ENCODE data around the gene FBN2.

DNA sequence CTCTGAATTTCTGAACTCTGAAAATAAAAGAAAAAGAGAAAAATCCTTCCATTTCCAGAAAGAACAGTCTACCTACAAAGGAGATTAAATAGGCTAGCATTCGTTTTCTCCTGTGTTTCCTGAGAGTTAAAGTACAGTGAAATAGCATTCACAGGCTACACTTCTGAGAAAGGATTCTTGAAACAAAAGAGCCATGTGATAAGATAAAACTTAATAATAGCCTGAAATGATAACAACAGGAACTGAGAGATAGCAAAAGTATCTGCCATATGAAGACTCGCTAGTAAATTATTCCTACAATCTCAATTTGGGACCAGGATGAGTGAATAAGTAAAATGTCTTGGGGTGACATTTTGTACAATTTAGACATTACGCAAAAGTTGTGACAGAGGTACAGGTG lies 62.4 kb downstream of the FBN2 start:
- TF ChIP-seq RAD21 (IDR thresholded peaks at IDR 0.05; ENCODE audit: low read depth) (no peak), CREB1 (IDR thresholded peaks at IDR 0.05; ENCODE audit: low read depth) (no peak), YY1 (IDR thresholded peaks at IDR 0.05; ENCODE audit: low read depth) (no peak), FOXM1 (IDR thresholded peaks at IDR 0.05; ENCODE audit: borderline replicate concordance, low read depth) (no peak), REST (IDR thresholded peaks at IDR 0.05; ENCODE audit: low read depth) (no peak), EP300 (IDR thresholded peaks at IDR 0.05; ENCODE audit: borderline replicate concordance) (no peak)
